HG02610 (cell line): ENCODE data around the gene KRT33A.

Source experiments
- ATAC-seq: cut with Tn5 transposase; IDR thresholded peaks from one replicate; pipeline ENCODE4 v1.9.1; 2021; ENCODE audit warnings: mild to moderate bottlenecking, moderate library complexity; ENCODE audit not compliant: unreplicated experiment

KRT33A gene

DNA sequence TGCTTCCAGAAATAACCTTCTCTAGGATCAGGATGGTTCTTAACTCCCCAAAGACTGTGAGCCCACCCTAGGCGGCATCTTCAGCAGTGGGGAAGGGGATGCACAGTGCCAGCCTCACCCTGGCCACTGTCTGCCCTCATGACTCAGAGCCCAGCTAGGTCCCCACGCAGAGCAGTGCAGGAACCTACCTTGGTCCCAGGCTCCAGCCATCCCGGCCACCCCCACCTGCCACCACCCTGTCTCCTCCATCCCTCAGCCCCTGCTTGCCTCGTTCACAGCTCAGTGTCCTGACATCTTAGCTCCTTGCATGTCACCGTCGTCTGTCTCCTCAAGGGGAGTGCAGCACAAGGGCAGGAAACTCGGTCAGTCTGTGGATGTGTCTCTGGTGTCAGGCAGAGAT, 19.0 kb downstream of the KRT33A start:
- no peak for ATAC-seq

GRCh38 chr17:41329279-41329948, 21.2 kb downstream of the KRT33A start:
- ATAC-seq, result no peak

DNA sequence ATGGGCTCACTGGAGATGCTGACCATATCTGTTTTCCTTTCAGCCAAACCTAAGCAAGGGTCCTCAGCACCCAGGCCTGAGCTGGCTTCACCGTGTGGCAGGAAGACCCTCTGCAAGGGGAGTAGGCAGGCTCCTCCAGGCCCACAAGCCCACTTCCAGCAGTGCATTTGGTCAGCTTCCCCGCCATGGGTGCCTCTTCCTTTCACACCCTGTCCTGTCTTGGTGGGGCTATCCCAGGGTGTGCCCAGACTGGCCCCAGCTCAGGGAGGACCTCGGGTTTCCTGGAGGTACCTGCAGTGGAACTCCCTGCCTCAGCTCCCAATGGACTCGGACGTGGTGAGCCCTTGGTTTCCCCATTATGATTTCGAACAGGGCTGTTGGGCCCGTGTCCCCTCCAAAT, 22.4 kb downstream of the KRT33A start:
- ATAC-seq, result no peak

DNA sequence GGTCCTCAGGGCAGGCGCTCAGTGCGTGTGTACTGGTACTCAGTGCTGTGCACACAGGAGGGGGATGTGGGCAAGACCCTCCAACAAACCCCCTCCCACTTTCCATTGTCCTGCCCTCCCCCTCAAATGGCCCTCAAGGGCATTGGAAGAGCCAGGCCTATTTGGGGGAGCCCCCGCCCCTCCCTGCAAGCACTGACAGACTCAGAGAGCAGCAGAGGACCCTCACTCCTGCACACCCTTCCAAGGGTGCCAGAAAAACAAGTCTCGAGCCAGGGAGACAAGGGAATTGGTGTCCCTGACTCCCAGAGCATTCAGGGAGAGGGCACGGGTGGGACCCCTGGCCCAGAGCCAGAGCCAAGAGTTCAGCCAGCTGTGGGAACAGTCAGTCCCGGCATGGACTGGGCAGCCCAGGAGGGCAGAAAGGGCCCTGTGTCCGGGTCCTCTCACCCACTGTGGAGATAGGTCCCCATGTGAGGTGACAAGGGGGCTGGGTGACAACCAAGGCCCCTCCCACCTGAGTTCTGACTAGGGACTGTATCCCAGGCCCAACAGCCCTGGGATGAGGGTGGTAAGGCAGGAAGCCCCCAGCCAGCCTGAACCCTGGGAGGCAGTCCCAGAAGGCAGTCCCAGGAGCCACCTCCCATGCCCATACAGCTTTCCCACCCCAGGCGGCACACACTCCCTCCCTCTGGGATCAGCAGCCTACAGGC, 23.1 kb downstream of the KRT33A start:
- ATAC-seq, result no peak

DNA sequence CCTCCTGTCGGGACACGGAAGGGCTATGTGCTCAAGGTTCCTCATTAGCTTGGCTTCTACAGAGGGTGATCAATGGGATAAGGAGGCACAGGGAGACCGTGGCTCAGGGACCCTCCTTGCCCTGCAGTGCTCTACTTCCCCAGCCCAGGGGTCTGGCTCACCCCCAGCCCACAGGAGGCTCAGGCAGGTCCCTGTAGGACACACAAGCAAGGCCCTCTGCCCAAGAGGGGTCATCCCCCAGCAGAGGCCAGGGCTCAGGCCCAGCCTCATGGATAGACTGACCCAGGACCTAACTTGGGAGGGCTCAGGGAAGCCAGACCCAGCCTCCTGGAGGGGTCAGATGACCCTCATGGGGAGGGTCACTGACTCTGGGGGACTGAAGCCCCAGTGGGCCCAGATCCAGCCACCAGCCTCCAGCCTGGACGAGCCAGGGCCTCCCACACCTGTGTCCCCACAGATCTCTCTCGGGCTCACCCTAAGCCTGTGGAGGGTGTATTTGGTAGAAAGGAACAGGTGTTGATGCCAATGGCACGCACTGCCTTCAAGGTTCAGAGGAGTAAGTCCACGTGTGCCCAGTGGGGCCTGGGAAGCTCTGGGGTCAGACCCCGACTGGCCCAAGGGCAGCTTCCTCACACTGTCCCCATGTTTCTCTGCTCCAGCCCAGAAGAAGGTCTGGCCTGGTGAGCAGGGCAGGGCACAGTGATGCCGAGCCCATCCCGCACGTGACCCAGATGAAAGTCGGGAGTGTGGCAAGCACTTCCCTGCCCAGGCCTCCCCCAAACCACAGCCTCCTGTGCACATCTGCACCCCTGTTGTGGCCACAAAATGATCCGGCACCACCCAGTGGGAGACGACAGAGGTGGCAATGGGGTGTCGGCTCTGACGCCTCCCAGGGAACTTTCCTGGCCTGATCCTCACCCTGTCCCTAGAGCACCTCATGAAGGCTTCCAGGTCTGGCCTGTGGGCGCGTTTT, 24.2 kb downstream of the KRT33A start:
- ATAC-seq, result no peak

DNA sequence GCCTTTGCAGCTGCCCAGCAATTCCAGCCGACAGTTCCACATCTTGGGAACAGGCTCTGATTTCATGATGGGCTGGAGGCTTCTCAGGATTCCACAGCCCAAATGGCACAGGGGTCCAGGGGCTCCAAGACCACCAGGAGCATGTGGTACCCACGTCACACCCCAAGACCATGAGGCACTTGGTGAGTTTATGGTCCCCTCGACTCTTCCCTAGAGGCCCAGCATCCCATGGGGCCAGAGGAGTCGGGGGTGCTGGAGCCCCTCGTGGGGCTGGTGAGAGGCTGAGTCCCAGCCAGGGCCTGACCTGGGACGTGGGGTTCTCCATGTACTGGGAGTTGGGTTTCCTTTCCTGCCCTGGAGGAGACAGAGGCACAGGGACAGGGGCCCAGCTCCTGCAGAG, 25.0 kb downstream of the KRT33A start:
- no peak for ATAC-seq

DNA sequence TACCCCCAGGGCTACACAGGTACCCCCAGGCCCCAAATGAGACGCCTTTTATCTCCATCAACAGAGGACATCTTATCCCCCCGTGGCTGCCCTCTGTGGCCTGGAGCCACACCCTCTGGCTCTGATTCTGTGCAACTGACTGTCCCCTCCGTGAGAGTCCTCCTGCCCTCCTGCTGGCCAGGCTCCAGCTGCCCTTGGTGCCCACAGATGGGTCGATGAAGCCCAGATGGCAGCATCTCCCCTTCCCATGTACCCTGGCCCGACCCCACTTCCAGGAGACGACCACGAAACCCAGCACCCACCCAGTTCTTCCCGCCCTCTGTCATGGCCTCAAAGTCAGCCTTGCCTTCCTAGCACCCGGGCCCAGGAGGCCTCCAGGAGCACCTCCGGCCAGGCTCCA, 25.5 kb downstream of the KRT33A start:
- no peak for ATAC-seq

DNA sequence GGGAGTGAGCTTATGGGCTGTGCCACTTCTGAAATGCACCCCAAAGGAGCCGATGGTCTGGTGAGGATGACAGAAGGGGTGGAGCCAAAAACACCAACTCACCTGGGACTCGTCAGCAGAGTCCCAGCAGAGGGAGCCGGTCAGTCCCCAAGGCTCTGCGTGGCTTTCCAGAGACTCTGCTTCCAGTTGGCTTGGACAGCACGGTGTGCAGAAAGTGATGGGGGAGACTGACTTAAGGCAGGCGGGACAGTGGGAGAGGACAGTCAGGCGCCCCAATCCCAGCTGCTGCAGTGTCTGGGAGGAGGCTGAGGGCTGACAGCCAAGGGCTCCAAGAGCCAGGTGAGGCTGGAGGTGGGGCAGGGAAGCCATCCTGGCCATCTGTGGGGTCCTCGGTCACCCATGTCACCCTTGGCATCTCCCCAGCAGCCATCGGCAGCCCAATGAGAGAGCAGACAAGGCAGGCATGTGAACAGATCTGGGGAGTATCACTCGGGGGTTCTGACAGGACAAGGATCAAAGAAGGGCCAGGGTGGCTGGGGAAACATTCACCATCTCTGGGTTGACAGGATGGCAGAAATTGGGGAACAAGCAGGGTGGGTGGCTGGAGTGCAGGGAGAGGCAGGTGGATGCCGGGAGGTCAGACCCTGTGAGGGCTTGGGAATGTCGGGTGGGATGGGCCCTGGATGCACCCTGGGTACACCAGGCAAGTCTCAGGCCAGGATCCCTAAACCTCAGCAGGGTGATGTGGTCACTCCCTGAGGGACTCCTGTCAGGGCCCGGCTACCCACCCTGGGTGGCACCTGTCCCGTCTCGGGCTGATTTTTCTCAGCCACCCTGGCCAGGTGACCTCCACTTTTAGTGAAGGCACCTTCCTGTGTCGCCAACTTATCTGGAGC, 26.2 kb downstream of the KRT33A start:
- no peak for ATAC-seq

GRCh38 chr17:41322903-41323895, 27.4 kb downstream of the KRT33A start:
- no peak for ATAC-seq

GRCh38 chr17:41322094-41322902, 28.3 kb downstream of the KRT33A start:
- no peak for ATAC-seq

GRCh38 chr17:41318231-41318630, 32.4 kb downstream of the KRT33A start:
- ATAC-seq, result no peak

GRCh38 chr17:41315814-41316445, 34.7 kb downstream of the KRT33A start:
- no peak for ATAC-seq

GRCh38 chr17:41315204-41315794, 35.3 kb downstream of the KRT33A start, which contains the start of gene KRTAP17-1:
TSS of gene KRTAP17-1 (minus strand) at chr17:41315710. CDS start at chr17:41315650, 60 bp downstream.
- no peak for ATAC-seq

GRCh38 chr17:41311111-41311510, 39.5 kb downstream of the KRT33A start:
- no peak for ATAC-seq

- ATAC-seq, result no peak
Measured at GRCh38 chr17:41308918-41309359, 41.7 kb downstream of the KRT33A start, which contains the start of gene KRTAP16-1. TSS of gene KRTAP16-1 (minus strand) at chr17:41309309. CDS start at chr17:41309253, 56 bp downstream.

DNA sequence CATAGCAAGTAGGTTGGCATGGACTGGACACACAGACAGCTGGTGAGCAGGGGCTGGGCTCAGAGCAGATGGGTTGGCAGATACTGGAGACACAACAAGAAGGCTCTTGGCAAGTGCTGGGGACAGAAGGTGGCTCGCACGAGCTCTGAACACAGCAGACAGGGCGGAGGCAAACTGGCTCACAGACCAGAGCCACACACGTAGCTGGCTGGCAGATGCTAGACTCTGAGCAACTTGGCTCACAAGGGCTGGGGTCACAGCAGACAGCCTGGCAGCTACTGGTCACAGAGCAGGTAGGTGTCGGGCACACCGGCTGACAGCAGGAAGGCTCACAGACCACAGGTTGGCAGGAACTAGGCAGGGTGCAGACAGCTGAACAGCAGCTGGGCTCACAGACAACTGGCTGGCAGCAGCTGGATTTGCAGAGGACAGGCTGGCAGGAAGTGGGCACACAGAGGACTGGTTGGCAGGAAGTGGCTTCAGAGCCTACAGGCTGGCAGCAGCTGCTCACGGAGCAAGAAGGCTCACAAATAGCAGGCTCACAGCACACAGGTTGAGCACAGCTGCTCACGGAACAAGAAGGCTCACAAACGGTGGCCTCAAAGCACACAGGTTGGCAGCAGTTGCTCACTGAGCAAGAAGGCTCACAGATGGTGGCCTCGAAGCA, 42.2 kb downstream of the KRT33A start:
- ATAC-seq, result no peak

GRCh38 chr17:41307647-41308046, 43.0 kb downstream of the KRT33A start:
- no peak for ATAC-seq
